Activated CD4-positive, alpha-beta T cell treated with anti-CD3 and anti-CD28 coated beads, Interleukin-2, amount 50 U/mL, for 4 hours (primary cell): Measurements from ENCODE around the gene KIF22.

Experiments used
- DNase-seq, 2 experiments: peaks; one replicate each; pipeline ENCODE4 v3.0.0-alpha.2; 2020

KIF22 gene

DNA sequence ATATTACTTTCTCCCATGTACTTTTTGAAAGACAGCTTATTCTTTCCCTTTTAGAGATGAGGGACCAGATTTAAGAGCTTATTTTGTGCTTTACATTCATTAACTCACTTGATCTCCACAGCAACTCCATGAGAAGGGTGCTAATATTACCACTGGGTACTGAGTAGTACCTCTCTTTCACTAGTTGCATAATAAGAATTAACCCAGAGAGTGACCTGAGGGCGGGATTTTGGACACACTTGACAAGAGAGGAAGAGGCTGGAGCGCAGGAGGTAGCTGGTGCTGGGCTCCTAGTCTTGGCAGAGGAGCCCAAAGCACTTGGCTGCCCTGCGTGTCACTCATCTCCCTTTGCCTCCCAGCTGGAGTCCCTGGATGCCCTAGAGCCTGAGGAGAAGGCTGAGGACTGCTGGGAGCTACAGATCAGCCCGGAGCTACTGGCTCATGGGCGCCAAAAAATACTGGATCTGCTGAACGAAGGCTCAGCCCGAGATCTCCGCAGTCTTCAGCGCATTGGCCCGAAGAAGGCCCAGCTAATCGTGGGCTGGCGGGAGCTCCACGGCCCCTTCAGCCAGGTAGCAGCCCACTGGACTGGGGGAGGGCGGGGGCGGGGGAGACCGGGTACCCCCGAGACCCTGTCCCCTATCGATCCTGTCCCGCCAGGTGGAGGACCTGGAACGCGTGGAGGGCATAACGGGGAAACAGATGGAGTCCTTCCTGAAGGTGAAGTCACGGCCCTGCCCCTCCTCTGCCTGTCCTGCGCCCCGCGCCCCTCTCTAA, 14.1 kb downstream of the KIF22 start:
- DNase-seq = no peak

GRCh38 chr16:29805232-29806098, 14.9 kb downstream of the KIF22 start:
- DNase-seq = peak; percentile 96 to 97

GRCh38 chr16:29806099-29806579, 15.6 kb downstream of the KIF22 start, which contains the start of gene MAZ:
TSS of gene MAZ (plus strand) at chr16:29806529. CDS start at chr16:29806702, 173 bp downstream.
- DNase-seq = no peak

- peak; percentile 38 to 49 for DNase-seq
Observed at GRCh38 chr16:29806641-29807425, 16.3 kb downstream of the KIF22 start.

- DNase-seq = peak; percentile 81 to 85
Observed at GRCh38 chr16:29807426-29808218, 17.1 kb downstream of the KIF22 start.

DNA sequence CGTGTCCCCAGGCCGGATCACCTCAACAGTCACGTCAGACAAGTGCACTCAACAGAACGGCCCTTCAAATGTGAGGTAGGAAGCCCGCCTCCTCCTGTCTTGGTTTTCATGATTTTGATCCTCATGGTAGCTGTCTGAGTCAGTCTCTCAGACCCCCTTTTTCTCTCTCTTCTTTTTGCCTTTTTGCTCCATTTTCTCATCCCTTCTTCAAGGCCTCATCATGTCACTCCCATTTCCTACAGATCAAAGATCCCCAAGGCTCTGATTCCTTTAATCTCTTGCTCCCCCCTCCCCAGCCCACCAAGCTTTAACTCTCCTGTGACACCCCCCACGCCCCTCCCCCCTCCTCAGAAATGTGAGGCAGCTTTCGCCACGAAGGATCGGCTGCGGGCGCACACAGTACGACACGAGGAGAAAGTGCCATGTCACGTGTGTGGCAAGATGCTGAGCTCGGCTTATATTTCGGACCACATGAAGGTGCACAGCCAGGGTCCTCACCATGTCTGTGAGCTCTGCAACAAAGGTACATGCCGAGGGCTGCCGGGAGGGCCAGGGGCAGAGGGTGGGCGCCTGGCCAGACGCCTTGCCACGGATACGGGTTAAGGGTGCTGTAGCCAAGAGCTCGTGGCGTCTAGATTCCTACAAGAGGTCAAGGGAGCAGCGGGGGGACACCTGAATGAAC, 17.8 kb downstream of the KIF22 start:
- peak in 1 of 2 experiments; percentile 33 for DNase-seq

DNA sequence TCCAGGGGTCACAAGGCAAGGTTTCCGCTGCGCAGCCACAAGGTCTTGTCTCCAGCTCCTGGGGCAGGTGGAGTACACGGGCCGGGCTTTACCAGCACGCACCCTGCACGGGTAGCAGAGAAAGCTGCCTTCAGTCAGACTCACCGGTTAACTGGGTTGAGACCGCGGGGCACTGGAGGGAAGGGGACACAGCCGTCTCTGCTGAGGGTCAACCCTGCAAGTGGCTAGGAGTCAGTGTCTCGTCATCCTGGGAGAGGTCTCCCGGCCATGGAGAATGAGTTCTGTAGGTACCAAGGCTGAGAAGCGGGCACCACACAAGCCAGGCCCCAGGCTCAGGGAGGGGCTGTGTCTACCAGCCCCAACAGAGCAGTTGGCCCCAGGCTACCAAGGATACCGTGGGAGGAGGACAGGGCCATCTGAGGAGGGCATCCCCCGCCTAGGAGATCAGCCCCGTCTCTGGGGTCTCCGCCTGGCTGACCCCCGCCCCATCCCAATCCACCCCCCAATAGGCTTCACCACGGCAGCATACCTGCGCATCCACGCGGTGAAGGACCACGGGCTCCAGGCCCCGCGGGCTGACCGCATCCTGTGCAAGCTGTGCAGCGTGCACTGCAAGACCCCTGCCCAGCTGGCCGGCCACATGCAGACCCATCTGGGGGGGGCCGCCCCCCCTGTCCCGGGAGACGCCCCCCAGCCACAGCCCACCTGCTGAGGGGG, 18.6 kb downstream of the KIF22 start:
- DNase-seq = no peak

DNA sequence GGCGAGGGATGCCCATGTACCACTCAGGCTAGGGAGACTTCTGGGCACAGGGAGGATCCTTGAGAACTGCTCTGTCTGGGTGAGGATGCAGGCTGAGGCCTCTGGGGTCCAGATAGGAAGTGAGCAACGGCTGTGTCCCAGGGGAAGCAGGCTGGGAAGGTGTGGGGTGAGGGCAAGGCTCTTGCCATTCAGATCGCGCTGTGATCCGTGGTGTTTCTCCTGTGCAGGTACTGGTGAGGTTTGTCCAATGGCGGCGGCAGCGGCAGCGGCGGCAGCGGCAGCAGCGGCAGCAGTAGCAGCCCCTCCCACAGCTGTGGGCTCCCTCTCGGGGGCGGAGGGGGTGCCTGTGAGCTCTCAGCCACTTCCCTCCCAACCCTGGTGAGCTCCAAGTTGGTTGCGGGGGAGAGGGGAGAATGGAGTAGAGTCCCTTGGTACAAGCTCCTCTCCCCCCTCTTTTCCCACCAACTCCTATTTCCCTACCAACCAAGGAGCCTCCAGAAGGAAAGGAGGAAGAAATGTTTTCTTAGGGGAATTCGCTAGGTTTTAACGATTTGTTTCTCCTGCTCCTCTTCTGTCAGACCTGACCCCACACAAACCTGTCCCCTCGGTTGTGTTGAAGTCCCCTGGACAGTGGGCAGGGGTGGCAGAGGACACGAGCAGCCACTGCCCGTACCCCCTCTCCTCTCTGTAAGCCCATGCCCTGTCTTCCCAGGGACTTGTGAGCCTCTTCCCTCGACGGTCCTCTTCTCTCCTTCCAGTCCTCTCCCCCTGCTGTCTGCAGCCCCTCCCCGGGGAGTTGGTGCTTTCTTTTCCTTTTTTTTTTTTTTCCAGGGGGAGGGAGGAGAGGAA, 19.5 kb downstream of the KIF22 start:
- DNase-seq = peak in 1 of 2 experiments; percentile 27

GRCh38 chr16:29810699-29811169, 20.2 kb downstream of the KIF22 start:
- no peak for DNase-seq

- DNase-seq = peak; percentile 44 to 48
Observed at GRCh38 chr16:29811170-29811895, 20.8 kb downstream of the KIF22 start.

- peak in 1 of 2 experiments; percentile 23 for DNase-seq
Observed at GRCh38 chr16:29811896-29812665, 21.5 kb downstream of the KIF22 start, which contains the start of gene PRRT2. TSS of gene PRRT2 (plus strand) at chr16:29812193. CDS start at chr16:29813055, 862 bp downstream.

DNA sequence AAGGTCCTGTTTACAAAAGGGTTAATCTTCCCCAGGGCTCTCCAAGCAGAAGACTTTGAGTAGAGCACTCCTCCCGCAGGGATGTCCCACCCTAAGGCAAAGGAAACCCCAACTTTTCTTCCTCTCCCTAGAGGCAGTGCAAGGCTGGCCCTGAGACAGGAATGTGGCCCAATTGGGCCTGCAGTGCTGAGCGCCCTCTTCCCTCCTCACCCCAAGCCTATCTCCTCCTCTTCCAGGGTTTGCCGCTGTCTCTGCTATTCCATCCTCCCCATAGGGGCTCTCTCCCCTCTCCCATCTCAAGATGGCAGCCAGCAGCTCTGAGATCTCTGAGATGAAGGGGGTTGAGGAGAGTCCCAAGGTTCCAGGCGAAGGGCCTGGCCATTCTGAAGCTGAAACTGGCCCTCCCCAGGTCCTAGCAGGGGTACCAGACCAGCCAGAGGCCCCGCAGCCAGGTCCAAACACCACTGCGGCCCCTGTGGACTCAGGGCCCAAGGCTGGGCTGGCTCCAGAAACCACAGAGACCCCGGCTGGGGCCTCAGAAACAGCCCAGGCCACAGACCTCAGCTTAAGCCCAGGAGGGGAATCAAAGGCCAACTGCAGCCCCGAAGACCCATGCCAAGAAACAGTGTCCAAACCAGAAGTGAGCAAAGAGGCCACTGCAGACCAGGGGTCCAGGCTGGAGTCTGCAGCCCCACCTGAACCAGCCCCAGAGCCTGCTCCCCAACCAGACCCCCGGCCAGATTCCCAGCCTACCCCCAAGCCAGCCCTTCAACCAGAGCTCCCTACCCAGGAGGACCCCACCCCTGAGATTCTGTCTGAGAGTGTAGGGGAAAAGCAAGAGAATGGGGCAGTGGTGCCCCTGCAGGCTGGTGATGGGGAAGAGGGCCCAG, 22.4 kb downstream of the KIF22 start:
- DNase-seq = no peak

DNA sequence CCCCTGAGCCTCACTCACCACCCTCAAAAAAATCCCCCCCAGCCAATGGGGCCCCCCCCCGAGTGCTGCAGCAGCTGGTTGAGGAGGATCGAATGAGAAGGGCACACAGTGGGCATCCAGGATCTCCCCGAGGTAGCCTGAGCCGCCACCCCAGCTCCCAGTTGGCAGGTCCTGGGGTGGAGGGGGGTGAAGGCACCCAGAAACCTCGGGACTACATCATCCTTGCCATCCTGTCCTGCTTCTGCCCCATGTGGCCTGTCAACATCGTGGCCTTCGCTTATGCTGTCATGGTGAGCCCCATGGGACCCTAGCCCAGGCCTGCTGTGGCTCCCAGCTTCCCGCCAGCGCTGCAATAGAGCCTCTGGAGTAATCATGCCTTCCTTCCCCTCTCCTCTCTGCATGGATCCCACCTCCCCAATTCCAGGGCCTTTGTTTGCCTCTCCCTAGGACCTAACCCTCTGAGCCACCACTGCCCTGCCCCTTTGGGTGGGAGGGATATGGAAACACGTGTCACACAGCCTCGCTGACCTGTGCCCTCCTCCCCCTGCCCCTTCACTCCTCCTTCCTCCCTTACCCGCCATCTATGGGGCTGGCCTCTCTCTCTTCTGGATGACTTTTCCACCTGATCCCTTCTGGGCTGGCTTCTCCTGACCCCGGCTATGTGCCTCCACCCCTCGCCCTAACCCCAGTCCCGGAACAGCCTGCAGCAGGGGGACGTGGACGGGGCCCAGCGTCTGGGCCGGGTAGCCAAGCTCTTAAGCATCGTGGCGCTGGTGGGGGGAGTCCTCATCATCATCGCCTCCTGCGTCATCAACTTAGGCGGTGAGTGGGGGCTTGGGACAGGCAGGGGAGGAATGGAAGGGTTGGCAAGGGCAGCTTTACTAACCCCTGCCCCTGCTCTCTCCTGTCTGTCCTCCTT, 23.4 kb downstream of the KIF22 start:
- DNase-seq = no peak

DNA sequence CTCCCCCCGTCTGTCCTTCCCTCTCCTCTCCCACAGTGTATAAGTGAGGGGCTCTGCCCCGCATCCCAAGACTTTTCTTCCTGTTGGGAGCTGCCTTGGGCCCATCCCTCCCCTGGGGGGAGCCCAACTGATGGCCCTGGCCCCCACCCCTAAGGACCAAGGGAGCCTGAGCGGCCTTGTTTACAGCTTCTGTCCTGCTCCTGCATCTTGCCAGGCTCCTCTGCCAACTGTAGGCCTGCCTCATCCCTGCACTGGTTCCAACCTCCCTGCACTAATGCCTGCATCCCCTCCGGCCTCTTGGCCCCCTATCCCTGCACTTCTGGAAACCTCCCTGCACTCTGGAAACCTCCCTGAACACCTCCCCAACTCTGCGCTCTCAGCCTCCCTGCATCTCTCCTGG, 24.0 kb downstream of the KIF22 start:
- no peak for DNase-seq

GRCh38 chr16:29815032-29815721, 24.6 kb downstream of the KIF22 start:
- DNase-seq = peak in 1 of 2 experiments; percentile 53
